Muscle layer of colon (tissue), 2 donors: ENCODE measurements around the gene MTRR.
"Not testable (repeated sequence)": the region's sequence is repeated elsewhere in the genome, so short reads cannot be mapped to it uniquely, and the experiment has no call there.

Source experiments
- H3K27ac ChIP-seq: one replicate; pipeline ENCODE4 v1.7.0; 2013; ENCODE audit warnings: low read depth, mild to moderate bottlenecking, low read length, moderate library complexity
- H3K27me3 ChIP-seq, 2 donors: one replicate each; pipeline ENCODE4 v1.7.0; 2013; ENCODE audit warnings: low read length in 2 of 2, mild to moderate bottlenecking in 2 of 2; ENCODE audit not compliant: insufficient read depth in 2 of 2, control insufficient read depth in 1 of 2
- H3K36me3 ChIP-seq: one replicate; pipeline ENCODE4 v1.7.0; 2013; ENCODE audit warnings: mild to moderate bottlenecking, low read length; ENCODE audit not compliant: insufficient read depth
- H3K4me1 ChIP-seq: one replicate; pipeline ENCODE4 v1.7.0; 2013; ENCODE audit warnings: mild to moderate bottlenecking, low read length; ENCODE audit not compliant: insufficient read depth
- H3K4me3 ChIP-seq, 2 donors: one replicate each; pipeline ENCODE4 v1.7.0; 2013; ENCODE audit warnings: low read length in 2 of 2, low read depth in 1 of 2, mild to moderate bottlenecking in 1 of 2, moderate library complexity in 1 of 2
- H3K9ac ChIP-seq: one replicate; pipeline ENCODE4 v1.7.0; 2013; ENCODE audit warnings: low read length
- H3K9me3 ChIP-seq: one replicate; pipeline ENCODE4 v1.7.0; 2013; ENCODE audit warnings: mild to moderate bottlenecking, low read length
- donor health status: abdominal sarcoma.
- donor health status: Adenocarcinoma of cecum.

Gene MTRR

DNA sequence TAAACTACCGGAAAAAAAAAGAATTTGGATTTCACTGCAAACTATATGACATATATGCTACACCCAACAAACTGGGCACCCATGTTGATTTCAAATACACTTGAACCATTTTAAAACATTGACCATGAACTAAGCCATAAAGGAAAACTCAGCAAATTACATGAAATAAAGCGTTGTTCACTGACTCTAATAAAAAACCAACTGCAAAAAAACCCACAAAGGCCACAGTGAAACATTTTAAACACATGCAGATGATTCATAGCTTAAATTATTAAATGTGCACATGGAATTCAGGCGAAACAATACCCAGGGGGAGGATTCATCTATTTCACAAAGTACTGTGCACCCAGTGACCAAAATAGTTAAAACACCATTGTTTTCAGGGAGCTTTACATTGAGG, 33.3 kb downstream of the MTRR start:
- H3K36me3 ChIP-seq, result peaks cover 47% of the 10 kb centered on the region
- peaks cover 8% of the 10 kb centered on the region for H3K4me1 ChIP-seq
- H3K27ac ChIP-seq, result no peak overlapping the region

DNA sequence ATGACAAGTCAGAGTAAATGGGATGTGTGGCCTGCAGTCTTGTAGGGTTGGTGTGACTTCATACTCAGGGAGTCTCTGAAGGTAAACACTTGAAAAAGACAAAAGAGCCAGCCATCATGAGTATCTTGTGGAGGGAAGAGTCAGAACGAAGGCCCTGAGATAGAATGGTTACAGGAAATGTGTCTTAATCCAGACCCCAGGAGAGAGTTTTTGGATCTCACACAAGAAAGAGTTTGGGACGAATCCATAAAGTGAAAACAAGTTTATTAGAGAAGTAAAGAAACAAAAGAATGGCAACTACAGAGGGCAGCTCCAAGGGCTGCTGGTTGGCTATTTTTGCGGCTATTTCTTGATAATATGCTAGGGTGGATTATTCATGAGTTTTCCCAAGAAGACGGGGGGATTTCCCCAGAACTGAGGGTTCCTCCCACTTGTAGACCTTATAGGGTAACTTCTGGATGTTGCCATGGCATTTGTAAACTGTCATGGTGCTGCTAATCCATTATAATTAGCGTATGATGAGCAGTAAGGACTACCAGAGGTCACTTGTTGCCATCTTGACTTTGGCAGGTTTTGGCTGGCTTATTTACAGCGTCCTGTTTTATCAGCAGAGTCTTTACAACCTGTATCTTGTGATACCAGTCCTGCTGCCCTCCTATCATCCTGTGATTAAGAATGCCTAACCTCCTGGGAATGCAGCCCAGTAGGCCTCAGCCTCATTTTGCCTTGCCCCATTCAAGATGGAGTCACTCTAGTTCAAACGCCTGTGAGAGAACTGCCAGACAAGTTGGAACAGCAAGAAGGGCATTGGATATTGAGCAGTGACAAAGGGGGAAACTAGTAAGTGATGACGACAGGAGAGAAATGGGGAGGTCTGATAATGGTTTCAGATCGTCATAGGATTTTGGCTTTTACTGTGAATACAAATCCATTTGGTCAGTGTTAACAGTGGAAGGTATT, 34.0 kb downstream of the MTRR start:
- Histone ChIP-seq H3K4me1 (peaks cover 8% of the 10 kb centered on the region), H3K9me3 (no peaks in the 10 kb centered on the region), H3K27ac (no peak overlapping the region), H3K4me3 (no peak overlapping the region), H3K27me3 (no peaks in the 10 kb centered on the region), H3K36me3 (peaks cover 41% of the 10 kb centered on the region), H3K9ac (no peak overlapping the region)

More for the DNA sequence above, 33.3 kb downstream of the MTRR start:
- Histone ChIP-seq H3K9ac (no peak overlapping the region), H3K4me3 (no peak overlapping the region), H3K9me3 (no peaks in the 10 kb centered on the region), H3K27me3 (no peaks in the 10 kb centered on the region)

DNA sequence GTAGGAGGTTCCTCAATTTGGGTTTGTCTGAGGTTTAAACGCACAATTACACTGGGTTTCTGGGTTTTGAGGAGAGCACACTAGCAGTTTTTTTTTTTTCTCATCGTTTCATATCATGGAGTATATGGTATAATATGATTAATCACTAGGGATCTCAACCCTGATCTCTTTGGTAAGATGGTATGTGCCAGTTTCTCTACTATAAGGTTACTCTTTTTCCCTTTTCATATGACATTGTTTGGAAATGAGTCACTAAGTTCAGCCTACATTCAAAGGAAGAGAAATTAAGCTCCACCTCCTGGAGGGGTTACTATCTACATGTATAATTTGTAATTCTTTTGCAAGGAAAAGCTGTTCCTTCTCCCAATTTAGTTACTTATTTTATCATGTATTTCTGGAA, 35.2 kb downstream of the MTRR start:
- Histone ChIP-seq H3K36me3 (peaks cover 29% of the 10 kb centered on the region), H3K9me3 (no peaks in the 10 kb centered on the region), H3K9ac (no peak overlapping the region), H3K27me3 (no peaks in the 10 kb centered on the region), H3K4me3 (no peak overlapping the region), H3K4me1 (peaks cover 8% of the 10 kb centered on the region), H3K27ac (no peak overlapping the region)

DNA sequence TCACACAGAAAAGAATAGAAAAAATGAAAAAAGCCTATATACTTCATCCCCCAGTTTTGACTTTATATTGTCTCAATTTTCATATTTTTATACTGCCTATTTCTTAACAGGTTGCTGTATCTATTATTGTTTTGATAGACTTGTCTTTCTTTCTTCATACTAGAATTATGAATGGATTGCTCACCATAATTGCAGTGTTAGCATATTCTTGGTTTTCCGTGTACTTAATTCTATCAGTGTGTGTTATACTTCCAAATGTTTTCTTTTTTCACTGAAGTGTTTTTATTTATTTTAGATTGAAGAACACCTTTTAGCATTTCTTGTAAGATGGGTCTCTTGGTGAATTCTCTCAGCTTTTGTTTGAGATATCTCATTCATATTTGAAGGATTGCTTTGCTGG, 38.7 kb downstream of the MTRR start:
- peaks cover 8% of the 10 kb centered on the region for H3K4me1 ChIP-seq
- H3K4me3 ChIP-seq, result no peak overlapping the region
- H3K9me3 ChIP-seq, result no peaks in the 10 kb centered on the region
- no peaks in the 10 kb centered on the region for H3K27me3 ChIP-seq
- no peak overlapping the region for H3K27ac ChIP-seq
- H3K9ac ChIP-seq, result no peak overlapping the region
- H3K36me3 ChIP-seq, result no peaks in the 10 kb centered on the region

DNA sequence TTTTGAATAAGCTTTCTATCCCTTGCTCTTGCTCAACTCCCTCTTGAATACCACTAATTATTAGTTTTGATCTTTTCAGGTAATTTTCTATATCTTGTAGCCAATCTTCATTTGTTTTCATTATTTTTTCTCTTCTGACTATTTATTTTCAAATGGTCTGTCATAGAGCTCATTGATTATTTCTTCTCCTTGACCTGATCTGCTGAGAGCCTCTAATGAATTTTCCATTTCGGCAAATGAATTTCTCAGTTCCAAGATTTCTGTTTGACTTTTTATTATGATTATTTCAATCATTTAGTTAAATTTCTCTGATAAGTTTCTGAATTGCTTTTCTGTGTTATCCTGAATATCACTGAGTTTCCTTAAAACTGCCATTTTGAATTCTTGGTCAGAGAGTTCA, 39.4 kb downstream of the MTRR start:
- Histone ChIP-seq H3K27ac (no peak overlapping the region), H3K9ac (no peak overlapping the region), H3K4me1 (peaks cover 7% of the 10 kb centered on the region), H3K36me3 (no peaks in the 10 kb centered on the region), H3K4me3 (no peak overlapping the region), H3K27me3 (no peaks in the 10 kb centered on the region), H3K9me3 (no peaks in the 10 kb centered on the region)

DNA sequence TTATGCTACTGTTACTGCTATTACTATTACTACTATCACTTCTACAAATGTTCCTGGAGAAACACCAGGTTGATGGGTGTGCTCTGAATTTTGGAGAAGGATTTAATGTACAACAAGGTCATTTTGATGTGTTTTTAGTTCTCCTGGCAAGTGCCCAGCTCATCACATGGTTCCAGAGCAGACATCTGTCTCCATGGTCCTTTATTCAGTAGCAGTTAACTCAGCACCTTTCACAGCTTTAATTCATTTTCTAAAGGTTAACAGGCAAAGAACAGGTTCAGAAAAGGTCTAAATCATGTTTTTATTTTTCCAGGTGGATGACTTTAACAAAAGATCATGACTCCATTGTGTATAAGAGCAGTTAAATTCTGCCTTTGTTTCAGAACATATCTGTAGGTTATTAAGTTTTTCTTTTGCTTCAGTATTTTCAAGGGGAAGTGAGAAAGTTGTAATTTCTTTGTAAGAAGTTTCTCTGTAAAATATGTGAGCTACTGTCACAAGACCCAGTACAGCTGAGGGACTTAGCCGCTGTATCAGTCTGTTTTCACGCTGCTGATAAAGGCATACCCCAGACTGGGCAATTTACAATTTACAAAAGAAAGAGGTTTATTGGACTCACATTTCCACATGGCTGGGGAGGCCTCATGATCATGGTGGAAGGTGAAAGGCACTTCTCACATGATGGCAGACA, 41.9 kb downstream of the MTRR start:
- no peaks in the 10 kb centered on the region for H3K36me3 ChIP-seq
- no peaks in the 10 kb centered on the region for H3K27me3 ChIP-seq
- no peaks in the 10 kb centered on the region for H3K9me3 ChIP-seq
- no peak overlapping the region for H3K9ac ChIP-seq
- no peak overlapping the region for H3K4me3 ChIP-seq
- no peak overlapping the region for H3K27ac ChIP-seq
- H3K4me1 ChIP-seq, result no peaks in the 10 kb centered on the region

DNA sequence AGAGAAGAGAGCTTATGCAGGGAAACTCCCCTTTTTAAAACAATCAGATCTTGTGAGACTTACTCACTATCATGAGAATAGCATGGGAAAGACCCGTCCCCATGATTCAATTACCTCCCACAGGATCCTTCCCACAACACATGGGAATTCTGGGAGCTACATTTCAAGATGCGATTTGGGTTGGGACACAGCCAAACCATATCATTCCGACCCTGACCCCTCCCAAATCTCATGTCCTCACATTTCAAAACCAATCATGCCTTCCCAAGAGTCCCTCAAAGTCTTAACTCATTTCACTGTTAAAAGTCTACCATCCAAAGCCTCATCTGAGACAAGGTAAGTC, 42.5 kb downstream of the MTRR start:
- H3K4me1 ChIP-seq, H3K36me3 ChIP-seq, H3K9ac ChIP-seq, H3K9me3 ChIP-seq, H3K27ac ChIP-seq, H3K27me3 ChIP-seq, H3K4me3 ChIP-seq: not testable (repeated sequence)

DNA sequence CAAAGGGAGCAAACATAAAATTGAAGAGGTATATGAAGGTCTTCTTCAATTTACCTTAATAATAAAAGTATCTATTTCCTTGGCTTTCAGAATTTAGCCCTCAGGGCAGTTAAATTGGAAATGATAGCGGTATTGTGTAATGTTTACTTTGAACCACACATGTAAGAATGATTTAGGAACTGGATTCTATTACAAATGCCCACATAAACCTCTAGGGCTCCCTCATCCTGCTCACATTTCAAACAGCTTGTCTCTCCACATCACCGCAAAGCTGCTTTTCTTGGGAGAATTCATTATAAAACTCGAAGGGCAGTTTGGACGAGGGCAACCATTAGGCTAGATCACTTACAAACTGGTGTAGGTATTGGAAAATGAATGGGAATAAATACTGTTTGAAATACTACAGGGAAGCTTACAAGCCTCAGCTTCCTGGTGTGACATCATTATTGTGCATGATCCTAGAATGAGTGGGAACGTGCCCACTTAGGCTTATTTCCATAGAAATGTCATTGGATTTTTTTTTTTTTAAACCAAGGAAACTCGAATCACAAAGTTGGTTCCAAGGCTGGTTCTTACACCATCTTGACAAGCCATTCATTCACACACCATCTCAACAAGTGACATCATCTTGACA, 47.3 kb downstream of the MTRR start:
- Histone ChIP-seq H3K4me3 (no peak overlapping the region), H3K9ac (no peak overlapping the region), H3K4me1 (no peaks in the 10 kb centered on the region)

DNA sequence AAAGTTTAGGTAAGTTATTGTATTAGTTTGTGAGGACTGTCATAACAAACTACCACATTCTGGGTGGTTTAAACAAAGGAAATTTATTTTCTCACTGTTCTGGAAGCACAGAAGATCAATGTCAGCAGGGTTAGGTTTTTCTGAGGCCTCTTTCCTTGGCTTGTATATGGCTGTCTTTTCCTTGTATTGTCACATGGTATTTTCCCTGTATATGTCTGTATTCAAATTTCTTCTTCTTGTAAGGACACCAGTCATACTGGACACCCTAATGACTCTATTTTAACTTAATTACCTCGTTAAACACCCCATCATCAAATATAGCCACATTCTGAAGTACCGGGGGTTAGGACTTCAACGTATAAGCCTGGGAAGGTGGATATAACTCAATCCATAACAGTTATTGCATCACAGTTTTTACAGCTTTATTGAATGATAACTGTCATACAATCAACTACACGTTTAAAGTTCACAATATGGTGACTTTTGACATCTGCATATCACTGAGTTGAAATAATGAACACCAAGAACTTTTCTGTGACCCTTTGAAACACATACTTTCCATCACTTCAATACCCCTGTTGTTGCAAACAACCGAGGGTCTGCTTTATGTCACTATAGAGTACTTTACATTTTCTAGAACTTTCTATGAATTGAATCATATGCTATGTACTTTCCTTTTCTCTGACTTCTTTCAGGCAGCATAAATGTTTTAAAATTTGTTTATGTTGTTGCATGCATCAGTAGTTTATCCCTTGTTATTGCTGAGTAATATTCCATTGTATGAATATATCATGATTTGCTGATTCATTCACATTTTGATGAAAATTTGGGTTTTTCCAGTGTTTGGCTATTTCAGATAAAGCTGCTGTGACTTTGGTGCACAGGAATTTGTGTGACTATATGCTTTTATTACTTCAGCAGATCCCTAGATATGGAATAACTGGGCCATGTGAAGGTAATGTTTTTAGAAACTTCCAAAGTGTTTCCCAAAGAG, 48.5 kb downstream of the MTRR start:
- H3K27me3 ChIP-seq, result no peaks in the 10 kb centered on the region
- H3K9ac ChIP-seq, result no peak overlapping the region
- H3K9me3 ChIP-seq, result no peaks in the 10 kb centered on the region
- H3K27ac ChIP-seq, result no peak overlapping the region
- H3K4me3 ChIP-seq, result no peak overlapping the region
- H3K36me3 ChIP-seq, result no peaks in the 10 kb centered on the region
- no peaks in the 10 kb centered on the region for H3K4me1 ChIP-seq

More for the DNA sequence above, 47.3 kb downstream of the MTRR start:
- H3K9me3 ChIP-seq, result no peaks in the 10 kb centered on the region
- H3K36me3 ChIP-seq, result no peaks in the 10 kb centered on the region
- no peaks in the 10 kb centered on the region for H3K27me3 ChIP-seq
- no peak overlapping the region for H3K27ac ChIP-seq

DNA sequence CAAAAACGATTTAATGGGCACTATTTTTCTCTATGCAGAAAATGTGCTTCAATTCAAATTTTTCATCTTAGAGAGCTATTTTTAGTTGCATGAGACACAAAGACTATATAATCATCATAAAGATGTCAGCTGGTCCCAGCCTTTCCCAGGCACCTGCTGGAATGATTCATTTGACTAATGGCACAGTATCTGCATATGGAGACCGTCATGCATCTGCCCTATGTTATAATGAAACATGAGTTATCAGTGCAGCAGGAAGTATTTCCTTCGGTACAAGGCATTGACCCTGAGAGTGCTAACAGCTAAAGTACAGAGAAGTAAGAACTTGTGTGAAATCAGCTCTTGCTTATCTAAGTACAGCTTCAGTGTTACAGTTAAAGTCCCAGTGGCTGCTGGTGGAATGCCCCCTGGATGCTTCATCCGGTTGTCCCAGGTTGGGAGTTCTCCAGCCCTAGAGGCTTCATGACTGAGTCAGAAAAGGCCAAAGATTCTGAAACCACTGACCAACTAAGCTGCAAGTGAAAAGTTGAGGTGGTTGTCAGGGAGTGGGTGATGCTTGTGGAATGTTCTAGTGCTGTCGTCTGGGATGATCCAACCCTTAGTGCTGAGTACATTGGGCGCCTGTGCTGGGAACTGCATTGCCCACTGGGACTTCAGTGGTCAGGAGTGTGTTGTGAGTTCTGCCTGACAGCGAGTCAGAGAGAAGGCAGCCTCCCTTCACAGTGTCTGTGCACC, 57.2 kb downstream of the MTRR start:
- no peaks in the 10 kb centered on the region for H3K9me3 ChIP-seq
- H3K27me3 ChIP-seq, result no peaks in the 10 kb centered on the region
- H3K4me3 ChIP-seq, result no peak overlapping the region
- H3K4me1 ChIP-seq, result no peaks in the 10 kb centered on the region
- H3K36me3 ChIP-seq, result no peaks in the 10 kb centered on the region
- no peak overlapping the region for H3K27ac ChIP-seq
- H3K9ac ChIP-seq, result no peak overlapping the region
